ENCODE data around the gene SMIM20. TPM values are rescaled to one million over a fixed set of nuclear protein-coding genes. Genes with fewer than 3 reads are reported as not detected.

Gene SMIM20
- total and polyA plus RNA-seq, 2 of the 4 experiments (the other 2 are of a cell fraction), result 13.6 to 23.1 TPM

GRCh38 chr4:25922812-25923369 is 8.9 kb downstream of the SMIM20 start:
- peaks cover 2% of the 10 kb centered on the region; the same call in 1 of the 2 replicates for H3K36me3 ChIP-seq (ENCODE audit: control insufficient read depth, insufficient read depth, low read length)
- H2BK120ac ChIP-seq (ENCODE audit: low read depth, low read length), result no peak overlapping the region
- no peak overlapping the region for H2AK9ac ChIP-seq (replicated peaks; ENCODE audit: low read depth, low read length, poor library complexity)
- H3K14ac ChIP-seq (replicated peaks; ENCODE audit: low read depth, low read length), result no peak overlapping the region
- no peak overlapping the region for H3K9ac ChIP-seq (ENCODE audit: low read depth, low read length)
- no peaks in the 10 kb centered on the region for H3K27me3 ChIP-seq (ENCODE audit: control insufficient read depth, insufficient read depth, low read length)
- ChIA-PET CTCF (no interaction called here), POLR2A (ENCODE audit: unreplicated experiment) (no interaction called here)
- ATAC-seq (ENCODE audit: low read depth) (no peak), DNase-seq (no peak)
- H2AFZ ChIP-seq (replicated peaks; ENCODE audit: low read length, poor library complexity), result no peak overlapping the region
- no peaks in the 10 kb centered on the region for H3K9me3 ChIP-seq (ENCODE audit: control insufficient read depth, insufficient read depth, low read length)
- BruUV-seq (replicated peaks), result no TSS peak
- no peak overlapping the region for H3K27ac ChIP-seq (ENCODE audit: insufficient read depth, low read length)
- no peak overlapping the region for H3K4me2 ChIP-seq (ENCODE audit: low read depth, low read length)
- H4K8ac ChIP-seq (ENCODE audit: low read depth in 2 of 2, low read length in 2 of 2), result no peak overlapping the region
- no peak overlapping the region for H2BK15ac ChIP-seq (ENCODE audit: low read depth, low read length)
- H3K23ac ChIP-seq (ENCODE audit: low read depth, low read length), result no peak overlapping the region
- H2BK20ac ChIP-seq (ENCODE audit: low read depth, low read length), result no peak overlapping the region
- no peak overlapping the region for H3K4me3 ChIP-seq (ENCODE audit: insufficient read depth, low read depth, low read length)
- in situ Hi-C loops (cut with MboI; ENCODE audit: low sequenced_read_pairs) (no loop called here), dilution Hi-C loops (cut with HindIII; ENCODE audit: low sequenced_read_pairs, unreplicated experiment) (no loop called here), intact Hi-C loops (cut with micrococcal nuclease) (loop anchor here (10.0 kb wide), 1 partner anchor 492 kb away; no protein-coding TSS in a partner anchor)
- no peak overlapping the region for H2BK5ac ChIP-seq (ENCODE audit: low read depth, low read length, poor library complexity, severe bottlenecking)
- no peaks in the 10 kb centered on the region for H4K20me1 ChIP-seq (ENCODE audit: insufficient read depth, low read length)
- no peak overlapping the region for H3K18ac ChIP-seq (ENCODE audit: low read depth, low read length)
- 92% methylated on average over 2 of the region's 4 CpGs; no CpG with 5 or more reads in 1 of the 2 experiments for WGBS, 2 experiments (ENCODE audit: extremely low coverage in 2 of 2, insufficient read length in 1 of 2)
- no peak overlapping the region for H3K4ac ChIP-seq (ENCODE audit: low read depth, low read length)
- H2AK5ac ChIP-seq (ENCODE audit: low read depth, low read length), result no peak overlapping the region
- H3K9me1 ChIP-seq (ENCODE audit: insufficient read depth, low read length), result no peaks in the 10 kb centered on the region; the same call in 1 of the 2 replicates
- H3K79me1 ChIP-seq (ENCODE audit: low read depth in 1 of 2, low read length in 2 of 2), result peaks cover 14 to 16% of the 10 kb centered on the region in 2 experiments; a peak in 3 of 4 replicates
- no peak overlapping the region for H4K5ac ChIP-seq (ENCODE audit: low read depth, low read length)
- no peak overlapping the region for H3K56ac ChIP-seq (ENCODE audit: extremely low read depth, insufficient read depth, low read length)
- H4K91ac ChIP-seq (ENCODE audit: insufficient read depth, low read depth, low read length), result no peak overlapping the region
- TF ChIP-seq RFX5 (IDR thresholded peaks at IDR 0.05; ENCODE audit: low read depth, low read length) (no peak), MAFK (IDR thresholded peaks at IDR 0.05; ENCODE audit: low read depth, low read length) (no peak), NFE2L2 (IDR thresholded peaks at IDR 0.05; ENCODE audit: low read depth, low read length) (no peak), CTCF (conservative IDR thresholded peaks at IDR 0.05; ENCODE audit: low read depth, low read length) (no peak)
- no peaks in the 10 kb centered on the region for H3K4me1 ChIP-seq (ENCODE audit: control insufficient read depth, insufficient read depth, low read length)

Measured in IMR-90 (cell line).